HCT116 (cell line): ENCODE data around the gene RACGAP1. TPM values are rescaled to one million over a fixed set of nuclear protein-coding genes. Genes with fewer than 3 reads are reported as not detected.
A peak's percentile ranks its signal among the peaks of the same experiment; 100 is the strongest.

ENCODE experiments used
- ATAC-seq: fragments of 200-7000 bp; cut with Tn5 transposase; 2 replicates; pipeline ENCODE4 v1.9.1; 2020; ENCODE audit warnings: mild to moderate bottlenecking, moderate library complexity
- BruUV-seq: library from RNA; stranded (reverse); fragments of 400-500 nt; replicated peaks from 2 replicates; lab custom pipeline; 2021; lab: Mats Ljungman, UMichigan
- CTCF ChIA-PET: fragments of 300-600 bp; sonication (Branson Sonifier 250); formaldehyde crosslinking; loops from one replicate; lab custom pipeline; 2021; ENCODE audit warnings: antibody characterized with exemption; lab: Charles Lee
- POLR2A ChIA-PET: fragments of 300-600, 350-600 bp; sonication (Branson Sonifier 250); formaldehyde crosslinking; loops from one replicate; lab custom pipeline; 2021; ENCODE audit warnings: antibody characterized with exemption; lab: Charles Lee
- RAD21 ChIA-PET, 2 experiments: fragments of 300-600 bp; sonication (Branson Sonifier 250); formaldehyde crosslinking; loops; one replicate each; lab custom pipeline; 2023; ENCODE audit warnings: low total read pairs in 2 of 2; ENCODE audit not compliant: uncharacterized antibody in 2 of 2, unreplicated experiment in 2 of 2, low non-redundant PET in 1 of 2; lab: Charles Lee
- DNase-seq: peaks from one replicate; pipeline ENCODE4 v3.0.0-alpha.2; 2010; ENCODE audit warnings: low read depth, low spot score
- H2AFZ ChIP-seq: fragments of 200-600 bp; shearing (Covaris generic), sonication (generic); 2 replicates; pipeline ENCODE4 v1.6.1; 2017; ENCODE audit warnings: low read depth, mixed run types, mixed read lengths, antibody characterized with exemption, low read length; ENCODE audit not compliant: poor library complexity, severe bottlenecking
- H3K27ac ChIP-seq: 2 replicates; pipeline ENCODE4 v1.5.1; 2012; ENCODE audit warnings: low read depth, low read length
- H3K27me3 ChIP-seq: fragments of 200-600 bp; sonication (generic); 2 replicates; pipeline ENCODE4 v1.6.1; 2016; ENCODE audit warnings: mixed run types, low read length, mixed read lengths; ENCODE audit not compliant: insufficient read depth
- H3K36me3 ChIP-seq, 2 experiments: fragments of 200-500 bp in 1 of 2; fragments of 200-600 bp in 1 of 2; sonication (Bioruptor generic) in 1 of 2; sonication (generic) in 1 of 2; 2 replicates each; pipeline versions ENCODE4 v1.5.1 to v1.6.1; 2014 to 2016; ENCODE audit warnings: low read length in 2 of 2, inconsistent platforms in 1 of 2, mixed read lengths in 1 of 2, mixed run types in 1 of 2; ENCODE audit not compliant: insufficient read depth in 2 of 2, control insufficient read depth in 1 of 2
- H3K4me1 ChIP-seq, 2 experiments: fragments of 200-600 bp in 1 of 2; sonication (generic) in 1 of 2; 2 replicates each; pipeline versions ENCODE4 v1.5.1 to v1.6.1; 2012 to 2017; ENCODE audit warnings: low read length in 2 of 2, inconsistent platforms in 1 of 2, mild to moderate bottlenecking in 1 of 2, mixed read lengths in 1 of 2, mixed run types in 1 of 2, moderate library complexity in 1 of 2; ENCODE audit not compliant: insufficient read depth in 2 of 2, control insufficient read depth in 1 of 2
- H3K4me2 ChIP-seq: fragments of 200-600 bp; sonication (generic); 2 replicates; pipeline ENCODE4 v1.6.1; 2017; ENCODE audit warnings: mixed run types, low read length, mixed read lengths
- H3K4me3 ChIP-seq, 2 experiments: fragments of 200-600 bp in 1 of 2; sonication (generic) in 1 of 2; replicated peaks in 1 of 2; 2 replicates each; pipeline ENCODE4 v1.5.1; 2011 to 2016; ENCODE audit warnings: low read length in 2 of 2, control low read depth in 1 of 2, low read depth in 1 of 2, mild to moderate bottlenecking in 1 of 2, mixed read lengths in 1 of 2, mixed run types in 1 of 2
- H3K79me2 ChIP-seq: fragments of 200-600 bp; sonication (generic); 2 replicates; pipeline ENCODE4 v1.6.1; 2017; ENCODE audit warnings: mild to moderate bottlenecking, mixed run types, low read length, moderate library complexity, mixed read lengths; ENCODE audit not compliant: insufficient read depth
- H3K9ac ChIP-seq: fragments of 200-600 bp; sonication (generic); 2 replicates; pipeline ENCODE4 v1.6.1; 2016; ENCODE audit warnings: low read length, mixed read lengths
- H3K9me2 ChIP-seq: fragments of 200-600 bp; sonication (generic), shearing (Covaris generic); 2 replicates; pipeline ENCODE4 v1.6.1; 2017; ENCODE audit warnings: mixed run types, mild to moderate bottlenecking, moderate library complexity; ENCODE audit not compliant: insufficient read depth
- H3K9me3 ChIP-seq, 2 experiments: fragments of 200-500 bp in 1 of 2; fragments of 200-600 bp in 1 of 2; sonication (Bioruptor generic) in 1 of 2; sonication (generic) in 1 of 2; 2 replicates each; pipeline ENCODE4 v1.6.1; 2014 to 2017; ENCODE audit warnings: low read length in 2 of 2, mixed read lengths in 2 of 2, inconsistent platforms in 1 of 2, low read depth in 1 of 2, mild to moderate bottlenecking in 1 of 2, mixed run types in 1 of 2, moderate library complexity in 1 of 2; ENCODE audit not compliant: control insufficient read depth in 1 of 2, insufficient read depth in 1 of 2
- H4K20me1 ChIP-seq: fragments of 200-600 bp; sonication (generic), shearing (Covaris generic); 2 replicates; pipeline ENCODE4 v1.6.1; 2017; ENCODE audit warnings: mixed run types, mild to moderate bottlenecking, moderate library complexity; ENCODE audit not compliant: insufficient read depth
- FOSL1 ChIP-seq: IDR thresholded peaks from 2 replicates; pipeline ENCODE4 v1.6.1; 2012; ENCODE audit warnings: low read depth
- POLR2AphosphoS5 ChIP-seq: IDR thresholded peaks from 2 replicates; pipeline ENCODE4 v1.6.1; 2011; ENCODE audit warnings: mild to moderate bottlenecking, low read depth, low read length, moderate library complexity
- SP1 ChIP-seq: IDR thresholded peaks from 2 replicates; pipeline ENCODE4 v1.6.1; 2012; ENCODE audit warnings: low read depth
- SRF ChIP-seq: IDR thresholded peaks from 2 replicates; pipeline ENCODE4 v1.6.1; 2012; ENCODE audit warnings: low read depth
- TCF7L2 ChIP-seq: IDR thresholded peaks from 2 replicates; pipeline ENCODE4 v1.7.0; 2011; ENCODE audit warnings: borderline replicate concordance, inconsistent platforms; ENCODE audit not compliant: insufficient read depth, insufficient read length; ENCODE audit errors: extremely low read depth
- YY1 ChIP-seq: IDR thresholded peaks from 2 replicates; pipeline ENCODE4 v1.6.1; 2011; ENCODE audit warnings: low read length, low read depth, moderate library complexity, mild to moderate bottlenecking; ENCODE audit not compliant: insufficient replicate concordance; ENCODE audit errors: extremely low read depth
- ZNF274 ChIP-seq: fragments of 200-500 bp; sonication (Bioruptor generic); IDR thresholded peaks from 2 replicates; pipeline ENCODE4 v1.6.1; 2014; ENCODE audit warnings: mild to moderate bottlenecking, low read depth, low read length, inconsistent platforms
- intact Hi-C: fragments of 100-400 bp; cut with micrococcal nuclease; formaldehyde crosslinking; loops from 2 replicates; pipeline ENCODE4 v1.10.0; 2022
- total RNA-seq: library from RNA; stranded (reverse); gene quantifications from one replicate; pipeline ENCODE4 v1.2.1, GENCODE V29; 2021; ENCODE audit not compliant: unreplicated experiment
- TF ChIP-seq, protein P1 (sequence below): IDR thresholded peaks from 2 replicates; pipeline ENCODE4 v1.6.1; 2012
- TF ChIP-seq, protein P2 (sequence below): IDR thresholded peaks from 2 replicates; pipeline ENCODE4 v1.6.1; 2012
- TF ChIP-seq, protein P3 (sequence below), 3 experiments: fragments of 200-600 bp in 1 of 3; sonication (generic) in 1 of 3; IDR thresholded peaks in 2 of 3; conservative IDR thresholded peaks in 1 of 3; 2 replicates each; pipeline ENCODE4 v1.5.1; 2012 to 2017; ENCODE audit warnings: low read depth in 2 of 3, low read length in 2 of 3, antibody characterized with exemption in 1 of 3, borderline replicate concordance in 1 of 3, control low read depth in 1 of 3, mild to moderate bottlenecking in 1 of 3, mixed read lengths in 1 of 3, mixed run types in 1 of 3, moderate library complexity in 1 of 3; ENCODE audit not compliant: insufficient read depth in 1 of 3

RACGAP1 gene
- total RNA-seq, 1 experiment from 2014 or later = 147 TPM

DNA sequence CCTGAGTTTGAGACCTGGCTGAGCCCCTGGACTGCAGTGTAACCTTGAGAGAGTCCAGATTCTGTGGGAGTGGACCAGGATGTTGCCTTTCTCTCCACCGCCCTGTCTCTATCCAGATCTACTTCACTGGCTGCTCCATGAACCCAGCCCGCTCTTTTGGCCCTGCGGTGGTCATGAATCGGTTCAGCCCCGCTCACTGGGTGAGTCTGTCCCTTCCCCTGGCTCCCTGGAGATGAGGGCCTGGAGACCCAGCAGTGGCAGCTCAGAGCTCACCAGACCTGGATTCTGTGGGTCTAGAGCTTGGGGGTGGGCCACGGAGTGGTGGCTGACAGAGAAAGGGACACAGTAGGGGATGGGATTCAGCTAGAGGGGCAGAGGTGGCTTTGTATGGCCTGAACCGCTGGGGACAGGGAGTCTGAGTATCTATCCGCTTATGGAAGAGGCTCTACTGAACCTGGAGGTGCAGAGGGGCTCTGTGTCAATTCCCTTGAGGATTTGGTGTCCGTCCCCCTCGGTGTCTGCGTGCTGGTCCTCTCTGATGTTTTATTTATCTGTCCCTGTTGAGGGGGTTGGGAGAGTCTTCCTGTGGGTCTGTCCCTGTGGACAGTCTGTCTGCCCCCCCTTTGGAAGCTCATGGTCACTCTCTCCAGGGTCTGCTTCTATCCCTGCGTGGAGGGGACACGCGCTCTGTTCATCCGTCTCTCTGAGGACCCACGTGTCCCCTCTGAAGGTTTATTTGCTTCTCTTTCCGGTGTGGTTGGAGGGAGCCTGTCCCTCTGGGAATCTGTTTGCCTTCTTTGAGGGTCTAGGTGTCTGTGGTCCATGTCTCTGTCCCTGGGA, 61.1 kb downstream of the RACGAP1 start:
- RAD21 ChIA-PET = no interaction called here
- Histone ChIP-seq H3K9me3 (no peaks in the 10 kb centered on the region), H3K27ac (no peak overlapping the region; the same call in 1 of the 2 replicates), H3K27me3 (no peaks in the 10 kb centered on the region), H3K9me2 (no peaks in the 10 kb centered on the region), H3K9ac (no peak overlapping the region), H3K4me1 (peaks cover 26 to 49% of the 10 kb centered on the region in 2 experiments), H3K36me3 (no peaks in the 10 kb centered on the region), H2AFZ (no peak overlapping the region), H3K79me2 (no peaks in the 10 kb centered on the region), H3K4me3 (no peak overlapping the region), H4K20me1 (no peaks in the 10 kb centered on the region), H3K4me2 (no peak overlapping the region)
- no peak for DNase-seq
- no peak for TF ChIP-seq TCF7L2
- no peak for TF ChIP-seq ZNF274
- TF ChIP-seq, protein P1, sequence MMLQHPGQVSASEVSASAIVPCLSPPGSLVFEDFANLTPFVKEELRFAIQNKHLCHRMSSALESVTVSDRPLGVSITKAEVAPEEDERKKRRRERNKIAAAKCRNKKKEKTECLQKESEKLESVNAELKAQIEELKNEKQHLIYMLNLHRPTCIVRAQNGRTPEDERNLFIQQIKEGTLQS = no peak
- intact Hi-C loops = loop anchor here (10.0 kb wide), 1 partner anchor 189 kb away; no protein-coding TSS in a partner anchor
- no TSS peak for BruUV-seq
- no peak for ATAC-seq
- POLR2A ChIA-PET = no interaction called here
- CTCF ChIA-PET = interaction anchor here (0.6 to 2.3 kb wide), 3 partner anchors 18 to 1376 kb away, joined by 3 to 13 read pairs (median 3); no protein-coding TSS in a partner anchor

DNA sequence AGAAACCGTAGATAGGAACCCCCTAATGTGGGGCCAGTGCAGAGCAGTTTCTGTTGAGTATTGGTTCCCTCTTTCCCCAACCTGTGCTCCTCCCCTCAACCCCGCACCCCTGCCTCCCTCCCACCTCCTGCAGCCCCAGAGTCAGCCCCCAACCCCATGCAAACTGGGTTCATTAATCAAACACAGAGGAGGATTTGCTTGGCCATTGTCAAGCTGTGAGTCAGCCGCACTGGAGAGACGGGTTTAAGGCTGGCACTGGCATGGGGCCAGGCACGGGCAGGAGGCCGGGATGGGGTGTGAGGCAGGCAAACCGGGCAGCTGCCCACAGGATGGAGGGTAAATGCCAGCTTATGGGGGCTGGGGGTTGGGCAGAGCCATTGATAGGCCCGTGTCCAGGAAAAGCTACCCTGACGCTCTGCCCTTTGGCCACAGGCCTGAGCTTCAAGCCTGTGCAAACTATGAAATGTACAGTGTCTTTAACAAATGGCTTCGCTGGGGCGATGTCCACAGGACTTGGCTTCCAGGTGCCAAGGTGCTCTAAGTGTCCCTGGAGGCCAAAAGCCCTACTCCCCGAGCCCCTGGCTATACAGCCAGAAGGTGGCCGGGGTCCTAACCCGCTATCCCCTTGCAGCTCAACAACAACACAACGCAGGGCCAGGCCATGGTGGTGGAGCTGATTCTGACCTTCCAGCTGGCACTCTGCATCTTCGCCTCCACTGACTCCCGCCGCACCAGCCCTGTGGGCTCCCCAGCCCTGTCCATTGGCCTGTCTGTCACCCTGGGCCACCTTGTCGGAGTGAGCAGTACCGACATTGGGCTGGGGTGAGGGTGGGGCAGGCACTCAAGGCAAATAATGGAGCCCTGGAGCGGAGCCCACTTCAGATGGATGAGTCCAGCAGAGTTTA, 62.2 kb downstream of the RACGAP1 start:
- H2AFZ ChIP-seq = no peak overlapping the region
- H3K4me3 ChIP-seq = peak overlapping the region in 1 of 2 experiments; percentile 3; a peak in 1 of 4 replicates
- ChIA-PET RAD21 (interaction anchor here in 1 of 2 experiments (0.5 kb wide), 1 partner anchor 212 kb away, joined by 6 read pairs; no protein-coding TSS in a partner anchor), CTCF (interaction anchor here (0.9 to 2.3 kb wide), 4 partner anchors 11 to 107 kb away, joined by 3 to 13 read pairs (median 4); no protein-coding TSS in a partner anchor), POLR2A (no interaction called here)
- no peak overlapping the region for H3K27ac ChIP-seq
- no peak overlapping the region for H3K9ac ChIP-seq
- H4K20me1 ChIP-seq = no peaks in the 10 kb centered on the region
- BruUV-seq = no TSS peak
- no peaks in the 10 kb centered on the region for H3K36me3 ChIP-seq
- H3K4me2 ChIP-seq = peak overlapping the region; percentile 53
- H3K4me1 ChIP-seq = peaks cover 30 to 52% of the 10 kb centered on the region in 2 experiments
- peak; percentile 29 for DNase-seq
- H3K27me3 ChIP-seq = no peaks in the 10 kb centered on the region
- H3K79me2 ChIP-seq = no peaks in the 10 kb centered on the region
- H3K9me3 ChIP-seq = no peaks in the 10 kb centered on the region
- H3K9me2 ChIP-seq = no peaks in the 10 kb centered on the region
- intact Hi-C loops = loop anchor here (10.0 kb wide), 1 partner anchor 188 kb away; no protein-coding TSS in a partner anchor
- 0 out of 2 replicates have a peak, but pooled peaks have one; percentile 16 for ATAC-seq
- TF ChIP-seq, protein P1 = no peak
- TF ChIP-seq FOSL1 = no peak
- TF ChIP-seq SP1 = no peak
- TF ChIP-seq, protein P2, sequence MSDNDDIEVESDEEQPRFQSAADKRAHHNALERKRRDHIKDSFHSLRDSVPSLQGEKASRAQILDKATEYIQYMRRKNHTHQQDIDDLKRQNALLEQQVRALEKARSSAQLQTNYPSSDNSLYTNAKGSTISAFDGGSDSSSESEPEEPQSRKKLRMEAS = peak; percentile 84
- peak; percentile 51; the same call in 1 of the 2 replicates for TF ChIP-seq POLR2AphosphoS5
- TF ChIP-seq SRF = no peak
- TF ChIP-seq YY1 = peak; percentile 25
- TF ChIP-seq, protein P3, sequence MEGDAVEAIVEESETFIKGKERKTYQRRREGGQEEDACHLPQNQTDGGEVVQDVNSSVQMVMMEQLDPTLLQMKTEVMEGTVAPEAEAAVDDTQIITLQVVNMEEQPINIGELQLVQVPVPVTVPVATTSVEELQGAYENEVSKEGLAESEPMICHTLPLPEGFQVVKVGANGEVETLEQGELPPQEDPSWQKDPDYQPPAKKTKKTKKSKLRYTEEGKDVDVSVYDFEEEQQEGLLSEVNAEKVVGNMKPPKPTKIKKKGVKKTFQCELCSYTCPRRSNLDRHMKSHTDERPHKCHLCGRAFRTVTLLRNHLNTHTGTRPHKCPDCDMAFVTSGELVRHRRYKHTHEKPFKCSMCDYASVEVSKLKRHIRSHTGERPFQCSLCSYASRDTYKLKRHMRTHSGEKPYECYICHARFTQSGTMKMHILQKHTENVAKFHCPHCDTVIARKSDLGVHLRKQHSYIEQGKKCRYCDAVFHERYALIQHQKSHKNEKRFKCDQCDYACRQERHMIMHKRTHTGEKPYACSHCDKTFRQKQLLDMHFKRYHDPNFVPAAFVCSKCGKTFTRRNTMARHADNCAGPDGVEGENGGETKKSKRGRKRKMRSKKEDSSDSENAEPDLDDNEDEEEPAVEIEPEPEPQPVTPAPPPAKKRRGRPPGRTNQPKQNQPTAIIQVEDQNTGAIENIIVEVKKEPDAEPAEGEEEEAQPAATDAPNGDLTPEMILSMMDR (IDR thresholded peaks at IDR 0.05 in 2 of 3, conservative IDR thresholded peaks at IDR 0.05 in 1 of 3; ENCODE audit: borderline replicate concordance in 1 of 3, insufficient read depth in 1 of 3, low read depth in 2 of 3, low read length in 2 of 3) = no peak
